NCI-H510A (cell line): Measurements from ENCODE around the gene C5orf47.
A peak's percentile ranks its signal among the peaks of the same experiment; 100 is the strongest.

Source experiments
- DNase-seq: peaks from one replicate; lab custom pipeline; 2025; lab: John Stamatoyannopoulos, UW

The C5orf47 gene, protein sequence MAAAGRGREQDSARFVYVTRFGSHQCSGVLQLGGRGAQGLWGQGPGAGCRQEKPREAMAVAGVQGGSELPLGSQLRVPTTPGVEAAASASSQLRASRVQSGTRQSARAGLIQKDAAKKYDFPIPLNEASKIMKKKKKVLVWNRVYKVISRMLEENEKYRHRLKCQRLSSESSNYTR

GRCh38 chr5:173988554-173989431, at the start of gene C5orf47:
TSS of gene C5orf47 (plus strand) at chr5:173989170. CDS start at chr5:173989264, 94 bp downstream.
- no peak for DNase-seq

GRCh38 chr5:173940269-173940668, 48.7 kb upstream of the C5orf47 start:
- no peak for DNase-seq

- DNase-seq = no peak
Observed at GRCh38 chr5:173941102-173941501, 47.9 kb upstream of the C5orf47 start.

- no peak for DNase-seq
Observed at GRCh38 chr5:173941758-173942401, 47.1 kb upstream of the C5orf47 start.

DNA sequence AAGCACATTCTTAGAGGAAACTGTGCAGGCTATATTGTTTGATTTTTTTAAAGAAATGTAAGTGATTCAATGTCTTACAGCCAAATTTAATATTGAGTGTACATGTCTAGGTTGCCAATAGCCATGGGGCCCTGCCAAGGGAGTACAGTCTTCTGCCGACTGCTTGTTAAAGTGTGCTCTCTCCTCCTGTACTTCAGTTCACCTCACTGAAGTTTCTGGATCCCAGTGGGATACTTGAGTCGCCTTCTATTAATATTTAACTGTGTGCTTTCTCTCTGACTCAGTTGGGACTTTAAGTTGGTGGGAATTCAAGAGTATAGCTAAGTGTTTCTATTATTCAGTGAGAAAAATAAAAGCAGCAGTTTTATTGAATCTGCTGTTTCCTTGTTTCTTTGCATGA, 44.5 kb upstream of the C5orf47 start:
- no peak for DNase-seq

GRCh38 chr5:173945160-173945559, 43.8 kb upstream of the C5orf47 start:
- no peak for DNase-seq

GRCh38 chr5:173946323-173946722, 42.6 kb upstream of the C5orf47 start:
- DNase-seq = no peak

GRCh38 chr5:173950829-173951228, 38.1 kb upstream of the C5orf47 start:
- DNase-seq = no peak

GRCh38 chr5:173953528-173954090, 35.4 kb upstream of the C5orf47 start:
- DNase-seq = no peak

DNA sequence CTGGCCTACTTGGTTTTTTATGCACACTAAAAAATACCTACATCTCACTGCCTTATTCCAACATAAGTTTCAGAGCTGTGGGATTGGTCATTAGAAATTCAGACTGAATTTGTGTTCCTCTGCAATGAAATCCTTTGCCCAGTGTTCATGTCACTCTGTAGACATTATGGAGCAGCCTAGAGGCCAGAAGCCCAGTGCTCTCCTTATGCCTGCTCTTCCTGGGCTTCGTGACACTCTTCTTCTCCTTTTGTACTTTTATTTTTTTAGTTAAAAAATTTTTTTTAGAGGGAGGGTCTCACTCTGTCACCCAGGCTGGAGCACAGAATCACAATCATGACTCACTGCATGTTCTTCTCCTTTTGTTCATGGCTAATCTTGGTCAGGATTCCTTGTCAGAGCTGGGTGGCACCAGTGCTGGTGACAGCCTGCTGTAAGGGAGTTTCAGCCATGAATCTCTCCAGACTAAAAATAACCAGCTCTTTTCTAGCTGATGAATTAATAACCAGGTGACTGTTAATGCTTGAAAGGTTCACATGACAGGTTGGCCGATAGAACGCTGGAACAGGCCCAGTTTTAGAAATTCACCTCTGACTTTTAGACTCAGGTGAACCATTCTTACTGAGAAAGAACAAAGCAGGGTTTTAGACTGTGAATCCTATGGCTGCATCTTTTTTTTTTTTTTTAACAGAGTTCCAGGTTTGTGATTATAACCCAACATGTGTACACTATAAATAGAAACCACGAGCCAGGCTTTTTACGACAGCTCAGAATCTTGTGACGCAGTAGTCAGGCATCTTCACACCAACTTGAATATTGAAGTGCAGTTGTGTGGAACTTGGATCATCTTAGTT, 34.1 kb upstream of the C5orf47 start:
- DNase-seq = no peak

DNA sequence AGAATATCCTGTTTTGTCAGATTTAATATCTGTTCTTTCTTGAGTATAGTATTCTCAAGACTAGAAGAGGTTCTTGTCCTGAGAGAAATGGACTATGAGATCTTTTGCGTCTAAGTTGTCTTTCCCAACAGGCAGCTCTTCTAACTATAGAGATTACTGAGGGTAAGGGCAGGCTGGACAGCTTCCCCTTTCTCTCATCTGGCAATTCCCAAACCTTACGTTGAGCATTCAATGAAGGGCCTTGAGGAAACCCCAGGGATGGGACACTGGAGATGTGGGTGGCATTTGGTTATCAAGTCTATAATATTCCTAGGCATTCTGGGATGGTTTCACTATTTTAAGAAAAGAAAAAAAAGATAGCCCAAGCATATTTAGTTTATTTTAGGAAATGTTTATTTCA, 28.0 kb upstream of the C5orf47 start:
- DNase-seq = no peak

GRCh38 chr5:173961418-173961817, 27.6 kb upstream of the C5orf47 start:
- no peak for DNase-seq

DNA sequence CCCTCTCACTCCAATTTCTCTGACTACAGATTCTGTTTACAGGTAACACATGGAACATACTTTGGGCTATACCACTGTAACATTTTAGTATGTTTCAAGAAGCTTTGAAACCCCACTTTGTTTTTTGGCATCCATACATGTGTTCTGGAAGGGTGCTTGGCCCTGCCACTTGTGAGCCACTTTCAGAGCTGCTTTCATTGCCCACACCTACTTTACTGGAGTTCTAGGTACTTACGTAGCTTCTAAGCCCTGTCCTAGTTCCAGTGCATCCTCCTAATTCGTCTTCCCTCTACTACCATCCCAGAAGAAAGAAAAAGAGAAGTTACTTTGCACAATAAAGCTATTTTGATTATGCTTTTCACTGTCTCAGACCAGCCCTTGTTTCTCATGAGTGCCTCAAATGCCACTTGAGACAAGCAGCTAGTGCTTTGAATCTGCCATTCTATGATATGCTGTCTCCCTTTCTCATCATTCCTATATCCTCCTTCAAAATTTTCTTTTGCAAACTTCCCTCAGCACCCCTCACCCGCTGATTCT, 26.5 kb upstream of the C5orf47 start:
- no peak for DNase-seq

GRCh38 chr5:173963182-173963838, 25.7 kb upstream of the C5orf47 start:
- no peak for DNase-seq

GRCh38 chr5:173963867-173964441, 25.0 kb upstream of the C5orf47 start:
- DNase-seq = peak; percentile 57

DNA sequence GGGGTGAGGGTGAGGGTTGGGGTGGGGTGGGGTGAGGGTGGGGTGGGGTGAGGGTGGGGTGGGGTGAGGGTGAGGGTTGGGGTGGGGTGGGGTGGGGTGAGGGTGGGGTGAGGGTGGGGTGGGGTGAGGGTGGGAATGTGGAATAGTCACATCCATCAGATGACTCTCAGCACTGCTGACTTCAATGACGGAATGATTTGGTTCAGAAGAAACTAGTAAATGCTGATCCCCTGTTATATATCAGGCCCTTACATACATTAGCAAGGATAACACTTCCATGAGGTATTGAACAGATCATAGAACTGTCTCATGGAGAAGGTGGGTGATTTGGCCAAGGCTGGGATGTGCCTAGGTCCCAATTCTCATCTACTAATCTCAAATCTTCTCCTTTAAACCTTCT, 24.5 kb upstream of the C5orf47 start:
- DNase-seq = no peak

GRCh38 chr5:173967241-173967640, 21.7 kb upstream of the C5orf47 start:
- no peak for DNase-seq

DNA sequence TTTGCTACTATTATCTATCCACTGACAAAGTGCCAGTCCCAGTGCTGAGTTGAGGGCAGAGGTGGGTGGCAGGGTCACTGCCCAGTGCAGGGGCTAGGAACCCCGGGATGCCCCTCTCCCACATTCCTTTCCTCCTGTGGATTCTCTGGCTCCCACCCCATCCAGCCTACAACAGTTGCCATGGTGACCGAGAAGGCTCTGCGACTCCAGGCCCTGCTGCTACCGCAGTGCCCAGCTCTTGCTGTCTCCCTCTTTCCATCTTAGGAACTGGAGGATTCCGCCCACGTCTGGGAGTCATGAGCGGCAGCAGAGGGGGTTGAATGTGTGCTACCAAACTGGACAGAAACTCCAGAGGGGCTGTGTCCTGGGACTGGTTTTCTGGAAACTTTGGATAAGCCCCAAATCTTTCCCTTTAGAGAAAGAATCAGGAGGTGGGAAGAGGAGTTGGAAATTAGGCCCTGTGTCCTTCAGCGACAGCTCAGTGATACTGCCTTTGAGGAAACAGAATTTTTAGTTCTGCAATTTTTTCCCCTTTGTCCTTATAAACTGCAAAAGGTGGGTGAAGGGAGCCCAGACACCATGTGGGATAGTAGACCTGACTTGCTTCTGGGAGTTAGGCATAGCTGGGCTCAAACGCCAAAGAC, 20.7 kb upstream of the C5orf47 start:
- DNase-seq = no peak

GRCh38 chr5:173969167-173970049, 19.6 kb upstream of the C5orf47 start:
- DNase-seq = no peak
